OCI-LY3 (cell line): ENCODE results near the gene AGAP4.
"Not testable (repeated sequence)": the region's sequence is repeated elsewhere in the genome, so short reads cannot be mapped to it uniquely, and the experiment has no call there.

Experiments used
- EZH2phosphoT487 ChIP-seq: fragments of 200-600 bp; shearing (Covaris generic); IDR thresholded peaks from 2 replicates; pipeline ENCODE4 v1.6.1; 2018; ENCODE audit warnings: antibody characterized with exemption, mixed run types, low read depth
- TF ChIP-seq, protein P1 (sequence below): fragments of 200-600, 300-600 bp; sonication (generic); IDR thresholded peaks from 2 replicates; pipeline ENCODE4 v1.5.1; 2014; ENCODE audit warnings: antibody characterized with exemption, low read length, low read depth

DNA sequence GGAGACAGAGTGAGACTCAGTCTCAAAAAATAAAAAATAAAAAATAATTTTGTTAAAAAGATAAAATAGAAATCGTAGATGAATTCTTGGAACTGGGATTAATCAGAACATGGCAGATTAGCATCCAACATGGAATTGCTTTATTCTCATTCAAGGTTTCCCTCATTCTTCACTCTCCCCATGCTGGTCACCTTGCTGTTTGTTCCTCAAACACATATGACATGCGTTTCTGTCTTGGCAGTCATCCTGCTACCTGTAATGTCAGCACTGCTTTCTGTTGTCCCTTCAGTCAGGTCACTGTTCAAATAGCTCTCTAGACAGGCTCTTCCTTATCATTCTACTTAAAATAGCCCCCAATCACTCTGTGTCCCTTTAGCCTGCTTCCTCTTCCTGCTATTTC lies 24.4 kb downstream of the AGAP4 start:
- TF ChIP-seq EZH2phosphoT487 = not testable (repeated sequence)
- TF ChIP-seq, protein P1, sequence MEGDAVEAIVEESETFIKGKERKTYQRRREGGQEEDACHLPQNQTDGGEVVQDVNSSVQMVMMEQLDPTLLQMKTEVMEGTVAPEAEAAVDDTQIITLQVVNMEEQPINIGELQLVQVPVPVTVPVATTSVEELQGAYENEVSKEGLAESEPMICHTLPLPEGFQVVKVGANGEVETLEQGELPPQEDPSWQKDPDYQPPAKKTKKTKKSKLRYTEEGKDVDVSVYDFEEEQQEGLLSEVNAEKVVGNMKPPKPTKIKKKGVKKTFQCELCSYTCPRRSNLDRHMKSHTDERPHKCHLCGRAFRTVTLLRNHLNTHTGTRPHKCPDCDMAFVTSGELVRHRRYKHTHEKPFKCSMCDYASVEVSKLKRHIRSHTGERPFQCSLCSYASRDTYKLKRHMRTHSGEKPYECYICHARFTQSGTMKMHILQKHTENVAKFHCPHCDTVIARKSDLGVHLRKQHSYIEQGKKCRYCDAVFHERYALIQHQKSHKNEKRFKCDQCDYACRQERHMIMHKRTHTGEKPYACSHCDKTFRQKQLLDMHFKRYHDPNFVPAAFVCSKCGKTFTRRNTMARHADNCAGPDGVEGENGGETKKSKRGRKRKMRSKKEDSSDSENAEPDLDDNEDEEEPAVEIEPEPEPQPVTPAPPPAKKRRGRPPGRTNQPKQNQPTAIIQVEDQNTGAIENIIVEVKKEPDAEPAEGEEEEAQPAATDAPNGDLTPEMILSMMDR = not testable (repeated sequence)
